Endothelial cell of umbilical vein (primary cell): ENCODE results near the gene CPD.

ENCODE experiments used
- CTCF ChIP-seq, 2 donors: IDR thresholded peaks; 1 replicate in 1 of 2; 2 replicates in 1 of 2; pipeline ENCODE4 v1.5.1; 2011; ENCODE audit warnings: low read length in 2 of 2, mild to moderate bottlenecking in 2 of 2, moderate library complexity in 2 of 2, control low read depth in 1 of 2, inconsistent platforms in 1 of 2, low read depth in 1 of 2; ENCODE audit not compliant: insufficient read depth in 1 of 2; ENCODE audit errors: extremely low read depth in 1 of 2
- EZH2 ChIP-seq: IDR thresholded peaks from 2 replicates; pipeline ENCODE4 v1.6.1; 2012; ENCODE audit warnings: borderline replicate concordance, low read depth, mild to moderate bottlenecking, moderate library complexity, low read length, inconsistent platforms; ENCODE audit not compliant: severe bottlenecking
- MAX ChIP-seq: IDR thresholded peaks from 2 replicates; pipeline ENCODE4 v1.6.1; 2011; ENCODE audit not compliant: insufficient read depth, insufficient read length

- peak; percentile 78 to 93 for TF ChIP-seq CTCF (IDR thresholded peaks at IDR 0.05; ENCODE audit: extremely low read depth in 1 of 2, insufficient read depth in 1 of 2, low read depth in 1 of 2, low read length in 2 of 2)
- TF ChIP-seq EZH2: no peak
- TF ChIP-seq MAX: no peak
Observed at GRCh38 chr17:30477083-30477773, 98.5 kb downstream of the CPD start, which contains the start of gene GOSR1.
